DND-41 (cell line): ENCODE data around the gene LAMTOR2.

Source experiments
- ATAC-seq: fragments of 200-7000 bp; cut with Tn5 transposase; 3 replicates; pipeline ENCODE4 v1.9.1; 2021; ENCODE audit warnings: low read depth; ENCODE audit not compliant: insufficient read depth
- DNase-seq: peaks from one replicate; pipeline ENCODE4 v3.0.0-alpha.2; 2020
- H2AFZ ChIP-seq: 2 replicates; pipeline ENCODE4 v1.6.0; 2012; ENCODE audit warnings: low read depth, low read length
- H3K27ac ChIP-seq: 2 replicates; pipeline ENCODE4 v1.5.1; 2012; ENCODE audit warnings: low read length, inconsistent platforms
- H3K27me3 ChIP-seq: fragments of 200-600 bp; sonication (generic); 2 replicates; pipeline ENCODE4 v1.6.0; 2012; ENCODE audit warnings: low read length, mild to moderate bottlenecking, inconsistent platforms; ENCODE audit not compliant: insufficient read depth, poor library complexity
- H3K36me3 ChIP-seq: 2 replicates; pipeline ENCODE4 v1.5.1; 2012; ENCODE audit warnings: low read length, inconsistent platforms; ENCODE audit not compliant: insufficient read depth
- H3K4me1 ChIP-seq: 2 replicates; pipeline ENCODE4 v1.5.1; 2012; ENCODE audit warnings: mild to moderate bottlenecking, low read length; ENCODE audit not compliant: insufficient read depth
- H3K4me2 ChIP-seq: 2 replicates; pipeline ENCODE4 v1.6.0; 2012; ENCODE audit warnings: mild to moderate bottlenecking, moderate library complexity, low read length, inconsistent platforms; ENCODE audit not compliant: insufficient read depth
- H3K4me3 ChIP-seq, 2 experiments: fragments of 200-600 bp in 1 of 2; shearing (Covaris generic) in 1 of 2; 2 replicates each; pipeline ENCODE4 v1.5.1; 2012 to 2016; ENCODE audit warnings: inconsistent platforms in 2 of 2, low read length in 2 of 2, mild to moderate bottlenecking in 2 of 2, low read depth in 1 of 2, moderate library complexity in 1 of 2
- H3K79me2 ChIP-seq: 2 replicates; pipeline ENCODE4 v1.6.0; 2012; ENCODE audit warnings: low read length, inconsistent platforms; ENCODE audit not compliant: insufficient read depth
- H3K9ac ChIP-seq: 2 replicates; pipeline ENCODE4 v1.6.0; 2012; ENCODE audit warnings: low read depth, mild to moderate bottlenecking, inconsistent platforms, low read length, moderate library complexity
- H3K9me3 ChIP-seq: 2 replicates; pipeline ENCODE4 v1.5.1; 2012; ENCODE audit warnings: low read length, moderate library complexity, mild to moderate bottlenecking, inconsistent platforms; ENCODE audit not compliant: insufficient read depth, severe bottlenecking
- H4K20me1 ChIP-seq: 2 replicates; pipeline ENCODE4 v1.6.0; 2012; ENCODE audit warnings: low read length; ENCODE audit not compliant: insufficient read depth
- CTCF ChIP-seq: IDR thresholded peaks from 2 replicates; pipeline ENCODE4 v1.5.1; 2012; ENCODE audit warnings: borderline replicate concordance, low read length, moderate library complexity, mild to moderate bottlenecking; ENCODE audit not compliant: poor library complexity, severe bottlenecking; ENCODE audit errors: extremely low read depth
- EZH2 ChIP-seq: IDR thresholded peaks from 3 replicates; pipeline ENCODE4 v1.6.1; 2012; ENCODE audit warnings: borderline replicate concordance, low read depth, mild to moderate bottlenecking, moderate library complexity, low read length, inconsistent platforms; ENCODE audit not compliant: severe bottlenecking

The LAMTOR2 gene

GRCh38 chr1:156091610-156092009 is 37.0 kb downstream of the LAMTOR2 start:
- DNase-seq: no peak
- Histone ChIP-seq H3K36me3 (no peaks in the 10 kb centered on the region), H3K27me3 (no peaks in the 10 kb centered on the region), H3K9me3 (no peaks in the 10 kb centered on the region), H2AFZ (no peak overlapping the region), H4K20me1 (0 out of 2 replicates have a peak, but pooled peaks cover 6% of the 10 kb centered on the region), H3K79me2 (no peaks in the 10 kb centered on the region), H3K4me2 (no peak overlapping the region), H3K27ac (no peak overlapping the region), H3K4me3 (no peak overlapping the region), H3K4me1 (no peaks in the 10 kb centered on the region), H3K9ac (no peak overlapping the region)
- ATAC-seq: no peak
- TF ChIP-seq EZH2 (no peak), CTCF (no peak)

GRCh38 chr1:156095906-156096508 is 41.4 kb downstream of the LAMTOR2 start:
- no peak overlapping the region for H3K4me3 ChIP-seq
- TF ChIP-seq CTCF (no peak), EZH2 (no peak)
- ATAC-seq (no peak), DNase-seq (no peak)
- no peak overlapping the region for H3K9ac ChIP-seq
- peaks cover 3% of the 10 kb centered on the region for H3K27me3 ChIP-seq
- no peak overlapping the region for H3K27ac ChIP-seq
- no peaks in the 10 kb centered on the region for H3K4me1 ChIP-seq
- H3K4me2 ChIP-seq: no peak overlapping the region
- H2AFZ ChIP-seq: no peak overlapping the region
- no peaks in the 10 kb centered on the region for H3K9me3 ChIP-seq
- no peaks in the 10 kb centered on the region for H3K79me2 ChIP-seq
- no peaks in the 10 kb centered on the region for H3K36me3 ChIP-seq
- peaks cover 11% of the 10 kb centered on the region; the same call in 1 of the 2 replicates for H4K20me1 ChIP-seq

- Histone ChIP-seq H3K9me3 (no peaks in the 10 kb centered on the region), H3K36me3 (no peaks in the 10 kb centered on the region), H3K27ac (no peak overlapping the region), H3K4me3 (no peak overlapping the region), H3K9ac (no peak overlapping the region), H3K4me2 (no peak overlapping the region), H3K27me3 (peaks cover 3% of the 10 kb centered on the region), H2AFZ (no peak overlapping the region), H3K79me2 (no peaks in the 10 kb centered on the region), H4K20me1 (peaks cover 13% of the 10 kb centered on the region; the same call in 1 of the 2 replicates), H3K4me1 (no peaks in the 10 kb centered on the region)
- ATAC-seq (peak; percentile 99), DNase-seq (peak; percentile 79)
- TF ChIP-seq CTCF (peak; percentile 97), EZH2 (no peak)
Measured at GRCh38 chr1:156096640-156097391, 42.2 kb downstream of the LAMTOR2 start.
